ENCODE data around the gene CD2AP. TPM values are rescaled to one million over a fixed set of nuclear protein-coding genes. Genes with fewer than 3 reads are reported as not detected.

Gene CD2AP
- total RNA-seq, 4 donors from 2014 or later: 49.8 to 140 (median 93.3) TPM

DNA sequence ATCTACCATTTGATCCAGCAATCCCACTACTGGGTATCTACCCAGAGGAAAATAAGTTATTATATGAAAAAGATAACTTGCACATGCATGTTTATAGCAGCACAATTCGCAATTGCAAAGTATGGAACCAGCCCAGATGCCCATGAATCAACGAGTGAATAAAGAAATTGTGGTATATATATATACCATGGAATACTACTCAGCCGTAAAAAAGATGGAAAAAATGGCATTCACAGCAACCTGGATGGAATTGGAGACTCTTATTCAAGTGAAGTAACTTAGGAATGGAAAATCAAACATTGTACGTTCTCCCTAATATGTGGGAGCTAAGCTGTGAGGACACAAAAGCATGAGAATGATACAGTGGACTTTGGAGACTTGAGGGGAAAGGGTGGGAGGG is 120.8 kb downstream of the CD2AP start:
- intact Hi-C loops (cut with DNase I; ENCODE audit: low total_unique reads): no loop called here
- no peak for DNase-seq
- Histone ChIP-seq H3K27ac (no peak overlapping the region), H3K36me3 (peaks cover 0 to 44% (median 7%) of the 10 kb centered on the region in 4 donors), H3K9me3 (no peaks in the 10 kb centered on the region), H3K4me3 (no peak overlapping the region), H3K4me1 (peaks cover 0 to 43% (median 16%) of the 10 kb centered on the region in 4 donors), H3K27me3 (no peaks in the 10 kb centered on the region)
- WGBS, 2 donors (ENCODE audit: low coverage in 1 of 2): 86 to 100% methylated on average over 3 to 4 of the region's 4 CpGs
- in situ Hi-C loops (cut with MboI; ENCODE audit: low pct_ligation_motif_present in 1 of 4, low pct_unique_long_range_greater_than_20kb in 1 of 4, low sequenced_read_pairs in 3 of 4): loop anchor here in 1 of 4 donors (25.0 kb wide), 1 partner anchor 186 kb away; no protein-coding TSS in a partner anchor
- no peak for TF ChIP-seq POLR2A (IDR thresholded peaks at IDR 0.05)
- TF ChIP-seq EP300 (IDR thresholded peaks at IDR 0.05; ENCODE audit: low read depth): no peak
- no peak for TF ChIP-seq POLR2AphosphoS5 (IDR thresholded peaks at IDR 0.05)
- TF ChIP-seq, protein P1, sequence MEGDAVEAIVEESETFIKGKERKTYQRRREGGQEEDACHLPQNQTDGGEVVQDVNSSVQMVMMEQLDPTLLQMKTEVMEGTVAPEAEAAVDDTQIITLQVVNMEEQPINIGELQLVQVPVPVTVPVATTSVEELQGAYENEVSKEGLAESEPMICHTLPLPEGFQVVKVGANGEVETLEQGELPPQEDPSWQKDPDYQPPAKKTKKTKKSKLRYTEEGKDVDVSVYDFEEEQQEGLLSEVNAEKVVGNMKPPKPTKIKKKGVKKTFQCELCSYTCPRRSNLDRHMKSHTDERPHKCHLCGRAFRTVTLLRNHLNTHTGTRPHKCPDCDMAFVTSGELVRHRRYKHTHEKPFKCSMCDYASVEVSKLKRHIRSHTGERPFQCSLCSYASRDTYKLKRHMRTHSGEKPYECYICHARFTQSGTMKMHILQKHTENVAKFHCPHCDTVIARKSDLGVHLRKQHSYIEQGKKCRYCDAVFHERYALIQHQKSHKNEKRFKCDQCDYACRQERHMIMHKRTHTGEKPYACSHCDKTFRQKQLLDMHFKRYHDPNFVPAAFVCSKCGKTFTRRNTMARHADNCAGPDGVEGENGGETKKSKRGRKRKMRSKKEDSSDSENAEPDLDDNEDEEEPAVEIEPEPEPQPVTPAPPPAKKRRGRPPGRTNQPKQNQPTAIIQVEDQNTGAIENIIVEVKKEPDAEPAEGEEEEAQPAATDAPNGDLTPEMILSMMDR (IDR thresholded peaks at IDR 0.05): no peak

DNA sequence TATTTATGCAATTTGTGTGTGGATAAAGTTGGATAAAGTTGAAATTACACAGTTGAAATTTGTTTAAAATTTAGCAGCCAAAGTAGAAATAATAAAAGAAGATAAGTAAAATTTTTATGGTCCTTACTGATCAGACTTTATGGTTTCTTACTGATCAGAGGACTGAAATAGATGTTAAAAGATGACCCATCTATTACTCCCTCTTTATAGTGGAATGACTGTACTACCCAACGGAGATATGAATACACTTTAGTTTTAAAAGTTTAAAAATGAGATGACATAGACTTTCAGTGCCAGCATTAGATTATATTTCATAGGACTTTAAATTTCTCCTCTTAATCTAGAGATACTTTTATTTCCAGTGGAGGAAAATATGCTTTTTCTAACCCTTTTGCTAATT is 121.9 kb downstream of the CD2AP start:
- intact Hi-C loops (cut with DNase I; ENCODE audit: low total_unique reads) (no loop called here), in situ Hi-C loops (cut with MboI; ENCODE audit: low pct_ligation_motif_present in 1 of 4, low pct_unique_long_range_greater_than_20kb in 1 of 4, low sequenced_read_pairs in 3 of 4) (loop anchor here in 1 of 4 donors (25.0 kb wide), 1 partner anchor 187 kb away; no protein-coding TSS in a partner anchor)
- no peak overlapping the region for H3K4me3 ChIP-seq
- 36 to 50% methylated on average over 1 of the region's 1 CpG for WGBS, 2 donors (ENCODE audit: low coverage in 1 of 2)
- no peak for DNase-seq
- no peaks in the 10 kb centered on the region for H3K9me3 ChIP-seq
- no peaks in the 10 kb centered on the region for H3K27me3 ChIP-seq
- peaks cover 0 to 49% (median 16%) of the 10 kb centered on the region in 4 donors for H3K4me1 ChIP-seq
- peak overlapping the region in 1 of 4 donors; percentile 1 for H3K27ac ChIP-seq
- no peak for TF ChIP-seq POLR2A (IDR thresholded peaks at IDR 0.05)
- no peak for TF ChIP-seq POLR2AphosphoS5 (IDR thresholded peaks at IDR 0.05)
- peaks cover 0 to 44% (median 7%) of the 10 kb centered on the region in 4 donors for H3K36me3 ChIP-seq

DNA sequence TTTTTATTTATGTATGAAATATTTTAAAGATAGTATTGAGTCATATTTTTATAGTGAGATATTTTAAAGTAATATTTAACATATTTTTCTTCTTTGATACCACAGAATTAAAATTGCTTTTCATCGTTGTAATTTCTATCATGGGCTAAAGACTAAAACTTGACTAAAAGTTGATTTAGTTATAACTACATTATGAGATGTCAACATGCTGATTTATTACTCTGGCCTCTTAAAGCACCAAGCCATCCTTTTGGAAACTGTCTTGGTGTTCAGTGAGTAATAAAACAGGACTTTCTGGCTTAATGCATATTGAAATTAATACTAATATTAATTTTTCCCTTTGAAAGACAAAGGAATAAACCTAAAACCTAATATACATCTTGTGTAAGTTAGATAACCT is 125.6 kb downstream of the CD2AP start:
- Histone ChIP-seq H3K9me3 (no peaks in the 10 kb centered on the region), H3K27me3 (no peaks in the 10 kb centered on the region), H3K4me1 (peaks cover 5 to 39% (median 8%) of the 10 kb centered on the region in 4 donors), H3K36me3 (peaks cover 0 to 44% (median 9%) of the 10 kb centered on the region in 4 donors), H3K27ac (no peak overlapping the region), H3K4me3 (no peak overlapping the region)
- TF ChIP-seq, protein P1 (IDR thresholded peaks at IDR 0.05): no peak
- TF ChIP-seq POLR2A (IDR thresholded peaks at IDR 0.05) (no peak), POLR2AphosphoS5 (IDR thresholded peaks at IDR 0.05) (no peak), EP300 (IDR thresholded peaks at IDR 0.05; ENCODE audit: low read depth) (no peak)
- no peak for DNase-seq
- 82 to 89% methylated on average over 1 of the region's 1 CpG for WGBS, 2 donors (ENCODE audit: low coverage in 1 of 2)
- intact Hi-C loops (cut with DNase I; ENCODE audit: low total_unique reads): no loop called here
- in situ Hi-C loops (cut with MboI; ENCODE audit: low pct_ligation_motif_present in 1 of 4, low pct_unique_long_range_greater_than_20kb in 1 of 4, low sequenced_read_pairs in 3 of 4): loop anchor here in 1 of 4 donors (25.0 kb wide), 1 partner anchor 191 kb away; no protein-coding TSS in a partner anchor

DNA sequence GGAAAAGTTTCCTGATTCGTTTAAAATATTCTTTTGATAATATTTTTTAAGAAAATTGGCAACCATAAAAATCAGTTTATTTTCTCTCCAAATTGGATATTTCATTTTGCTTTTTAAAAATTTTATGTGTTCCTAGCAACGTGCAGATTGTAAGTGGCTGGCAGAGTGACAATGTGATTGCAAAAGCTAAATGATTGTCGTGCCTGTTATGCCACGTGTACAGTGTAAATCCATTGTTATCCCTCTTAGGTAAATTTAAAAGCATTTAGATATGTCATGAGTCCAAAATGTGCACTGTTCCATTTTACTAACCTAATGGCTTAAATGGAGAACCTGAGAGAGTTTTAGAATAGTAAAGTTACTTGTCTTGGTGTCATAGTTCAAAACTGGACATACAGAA is 126.4 kb downstream of the CD2AP start:
- Histone ChIP-seq H3K9me3 (no peaks in the 10 kb centered on the region), H3K36me3 (peaks cover 0 to 38% (median 9%) of the 10 kb centered on the region in 4 donors), H3K4me3 (no peak overlapping the region), H3K4me1 (peaks cover 5 to 39% (median 8%) of the 10 kb centered on the region in 4 donors), H3K27me3 (no peaks in the 10 kb centered on the region), H3K27ac (no peak overlapping the region)
- in situ Hi-C loops (cut with MboI; ENCODE audit: low pct_ligation_motif_present in 1 of 4, low pct_unique_long_range_greater_than_20kb in 1 of 4, low sequenced_read_pairs in 3 of 4) (loop anchor here in 1 of 4 donors (25.0 kb wide), 1 partner anchor 192 kb away; no protein-coding TSS in a partner anchor), intact Hi-C loops (cut with DNase I; ENCODE audit: low total_unique reads) (no loop called here)
- no peak for TF ChIP-seq EP300 (IDR thresholded peaks at IDR 0.05; ENCODE audit: low read depth)
- TF ChIP-seq POLR2AphosphoS5 (IDR thresholded peaks at IDR 0.05): no peak
- TF ChIP-seq POLR2A (IDR thresholded peaks at IDR 0.05): no peak
- TF ChIP-seq, protein P1 (IDR thresholded peaks at IDR 0.05): no peak
- DNase-seq: no peak
- WGBS, 2 donors (ENCODE audit: low coverage in 1 of 2): 41 to 47% methylated on average over 4 of the region's 4 CpGs

Data from transverse colon (tissue), 4 donors.